IPS-11a (cell line): Measurements from ENCODE around the gene IL17RB.

ENCODE experiments used
- H3K4me3 ChIP-seq: one replicate; pipeline ENCODE4 v1.5.1; 2013; ENCODE audit warnings: low read depth, low read length, control low read depth

Gene IL17RB

DNA sequence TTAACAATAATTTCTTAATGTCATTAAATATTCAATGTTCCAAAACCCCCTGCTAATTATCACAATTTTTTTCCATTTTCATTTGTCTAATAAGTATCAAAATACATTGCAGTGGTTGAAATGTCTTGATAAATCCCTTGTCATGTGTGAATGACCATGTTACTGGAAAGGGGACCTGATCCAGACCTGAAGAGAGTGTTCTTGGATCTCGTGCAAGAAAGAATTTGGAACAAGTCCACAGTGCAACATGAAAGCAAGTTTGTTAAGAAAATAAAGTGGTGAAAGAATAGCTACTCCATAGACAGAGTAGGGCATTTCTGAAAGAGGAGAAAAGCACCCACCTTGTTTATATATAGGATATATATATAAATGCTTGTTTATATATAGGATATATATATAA is 55.7 kb downstream of the IL17RB start:
- no peak overlapping the region for H3K4me3 ChIP-seq

DNA sequence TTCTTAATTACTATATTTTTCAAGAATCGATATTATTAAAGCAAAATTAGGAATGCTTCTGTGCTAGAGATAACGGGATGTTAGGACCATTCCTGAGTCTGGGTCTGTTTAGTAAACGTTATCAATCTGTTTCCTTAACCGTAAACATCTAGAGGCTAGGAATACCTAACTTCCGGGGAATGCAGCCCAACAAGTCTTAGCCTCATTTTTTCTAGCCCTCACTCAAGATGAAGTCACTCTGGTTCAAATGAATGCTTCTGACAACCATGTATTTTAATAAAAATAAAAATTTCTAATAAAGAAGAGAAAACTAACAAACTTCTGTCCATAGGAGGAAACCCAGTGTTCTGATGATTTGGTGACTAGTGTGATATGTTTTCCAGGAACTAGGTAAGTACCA is 56.3 kb downstream of the IL17RB start:
- H3K4me3 ChIP-seq, result no peak overlapping the region

DNA sequence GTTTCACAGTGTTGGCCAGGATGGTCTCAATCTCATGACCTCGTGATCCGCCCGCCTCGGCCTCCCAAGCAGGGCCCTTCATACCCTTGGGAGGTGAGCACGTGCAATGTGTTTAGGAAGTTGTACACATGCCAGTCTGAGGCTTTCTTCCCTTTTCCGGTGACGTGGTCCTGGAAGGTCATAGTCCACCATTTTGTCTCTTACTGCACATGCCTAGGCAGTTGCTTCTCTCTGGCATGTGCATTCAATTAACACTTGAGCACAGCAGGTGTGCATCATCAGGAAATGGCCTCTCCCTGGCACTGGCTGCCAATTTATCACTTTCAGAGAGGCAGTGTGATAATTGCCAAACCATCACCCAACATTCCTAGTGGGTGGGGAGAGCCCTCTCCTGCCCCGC is 67.0 kb downstream of the IL17RB start:
- no peak overlapping the region for H3K4me3 ChIP-seq
